ENCODE results near the gene FHDC1.

Gene FHDC1

DNA sequence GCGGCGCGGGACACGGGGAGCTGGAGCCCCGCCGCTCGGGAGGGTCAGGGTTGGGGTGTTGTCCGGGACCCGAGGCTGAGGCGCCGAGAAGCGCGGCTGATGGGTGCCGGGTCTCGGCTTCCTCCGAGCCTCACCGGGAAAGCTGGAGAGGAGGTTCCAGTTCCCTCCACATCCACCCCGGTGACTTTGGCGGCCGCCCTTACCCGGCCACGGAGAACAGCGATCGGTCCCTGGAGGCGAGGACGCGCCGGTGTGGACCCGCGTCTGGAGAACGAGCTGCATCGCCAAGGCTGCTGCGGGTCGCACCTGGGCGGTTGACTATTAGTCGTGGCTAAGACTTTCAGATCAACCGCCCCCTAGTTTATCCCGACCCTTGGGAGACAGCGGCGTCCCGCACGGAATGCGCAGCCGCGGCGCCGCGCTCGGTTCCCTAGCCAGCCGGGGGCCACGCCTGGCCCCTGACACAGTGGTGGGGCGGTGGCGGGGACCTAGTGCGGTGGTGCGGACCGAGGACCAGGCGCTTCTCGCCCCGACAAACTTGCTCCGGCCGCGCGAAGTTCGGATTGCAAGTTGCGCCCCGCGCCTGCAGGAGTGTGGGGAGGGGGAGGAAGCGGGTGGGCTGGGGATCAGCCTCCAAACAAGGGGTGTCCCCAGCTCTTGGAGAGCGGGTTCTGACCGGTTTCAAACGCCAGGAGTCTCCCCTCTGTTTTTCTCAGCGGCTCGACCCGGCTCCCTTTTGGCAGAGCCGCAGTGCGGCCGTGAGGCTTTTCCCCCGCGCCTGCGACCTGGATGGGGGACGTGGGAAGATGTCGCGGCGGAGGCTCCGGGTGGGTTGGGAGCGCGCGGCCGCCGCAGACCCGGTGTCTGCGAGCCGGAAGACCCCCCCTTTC lies 568 bp downstream of the FHDC1 start:
- DNase-seq: no peak

DNA sequence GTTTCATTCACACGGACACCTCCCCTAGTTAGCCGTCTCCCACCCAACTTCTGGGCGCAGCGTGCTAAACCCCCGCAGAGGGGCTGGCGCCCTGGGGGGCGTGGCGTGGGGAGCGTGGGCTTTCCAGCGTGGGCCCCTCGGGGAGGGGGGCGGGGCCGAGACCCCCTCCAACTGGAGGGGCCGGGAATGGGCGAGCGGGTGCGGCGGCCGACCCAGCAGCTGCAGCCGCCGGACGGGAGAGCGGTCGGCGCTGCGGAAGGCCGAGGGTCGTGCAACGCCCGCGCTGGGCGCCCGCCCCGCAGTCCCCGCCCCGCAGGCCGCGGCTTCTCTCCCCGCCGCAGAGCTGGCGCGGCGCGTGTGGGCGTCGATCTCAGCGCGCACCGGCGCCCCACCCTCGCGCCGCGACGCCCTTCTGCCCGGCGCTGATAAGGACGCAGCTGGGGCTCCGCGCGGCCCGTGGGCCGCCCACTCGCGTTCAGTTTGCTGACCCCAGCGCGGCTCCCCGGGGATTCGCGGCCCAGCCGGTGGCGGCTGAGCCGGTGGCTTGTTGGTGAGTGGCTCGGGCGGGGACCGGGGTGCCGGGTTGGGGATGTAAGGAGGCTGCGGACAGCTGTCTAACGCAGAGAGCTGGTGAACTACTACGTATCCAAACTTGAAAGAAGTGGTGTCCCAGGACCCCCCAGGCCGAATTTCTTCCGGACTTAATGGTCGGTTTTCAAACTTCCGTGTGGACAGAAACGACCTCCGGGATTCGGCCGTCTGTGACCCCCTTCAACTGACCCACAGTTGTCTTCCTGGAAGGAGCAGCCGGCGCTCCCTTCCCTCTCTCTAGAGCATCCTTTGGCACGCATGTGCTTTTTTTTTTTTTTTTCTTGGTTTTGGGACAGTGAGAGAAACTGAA lies 1.5 kb downstream of the FHDC1 start:
- no peak for DNase-seq

DNA sequence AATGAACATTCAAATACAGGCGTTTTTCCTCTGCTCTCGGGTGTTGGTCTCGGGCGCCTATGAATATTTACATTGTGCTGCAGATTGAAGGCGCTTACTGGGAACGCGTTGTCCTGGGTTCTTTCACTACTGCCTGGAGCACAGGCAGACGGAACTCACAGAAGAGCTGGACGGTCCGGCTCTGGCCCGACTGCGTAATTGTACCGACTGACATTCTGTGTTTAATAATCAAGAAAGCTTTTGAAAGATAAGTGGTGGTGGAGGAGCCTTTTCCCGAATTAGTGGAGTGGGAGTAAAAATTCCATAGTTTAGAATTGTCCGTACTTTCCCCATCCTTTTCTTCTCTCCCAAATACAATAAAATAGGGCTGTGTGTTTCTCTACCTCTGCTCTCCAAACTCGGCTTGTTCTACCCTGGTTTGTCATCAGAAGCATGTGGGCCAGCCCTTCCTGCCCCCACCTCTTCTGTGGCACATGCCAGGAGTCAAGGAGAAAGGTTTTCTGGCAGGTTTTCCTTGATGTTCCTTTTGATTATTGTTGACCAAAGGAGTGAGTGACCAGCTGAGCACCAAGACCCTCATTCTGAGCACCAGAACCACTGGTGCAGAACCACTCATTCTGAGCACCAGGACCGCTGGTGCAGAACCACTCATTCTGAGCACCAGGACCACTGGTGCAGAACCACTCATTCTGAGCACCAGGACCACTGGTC lies 2.3 kb downstream of the FHDC1 start:
- DNase-seq: no peak

DNA sequence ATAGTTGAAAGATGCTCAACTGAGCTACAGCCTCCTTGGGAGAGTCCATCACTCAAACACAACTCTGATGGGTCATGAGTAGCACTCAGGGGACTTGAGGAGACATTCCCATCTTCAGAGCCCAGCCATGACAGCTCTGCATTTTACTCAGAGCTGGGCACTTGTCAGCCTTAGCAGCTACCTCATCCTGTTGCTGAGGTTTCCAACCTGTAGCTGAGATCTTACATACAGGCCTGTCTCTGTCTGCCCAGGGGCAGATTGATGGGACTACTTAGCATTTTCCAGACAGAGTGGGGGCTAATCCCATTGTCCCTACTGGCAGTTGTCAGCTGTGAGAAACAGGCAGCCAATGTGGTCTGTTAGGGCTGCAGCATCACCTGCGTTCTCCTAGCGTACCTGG lies 3.5 kb downstream of the FHDC1 start:
- DNase-seq: no peak

DNA sequence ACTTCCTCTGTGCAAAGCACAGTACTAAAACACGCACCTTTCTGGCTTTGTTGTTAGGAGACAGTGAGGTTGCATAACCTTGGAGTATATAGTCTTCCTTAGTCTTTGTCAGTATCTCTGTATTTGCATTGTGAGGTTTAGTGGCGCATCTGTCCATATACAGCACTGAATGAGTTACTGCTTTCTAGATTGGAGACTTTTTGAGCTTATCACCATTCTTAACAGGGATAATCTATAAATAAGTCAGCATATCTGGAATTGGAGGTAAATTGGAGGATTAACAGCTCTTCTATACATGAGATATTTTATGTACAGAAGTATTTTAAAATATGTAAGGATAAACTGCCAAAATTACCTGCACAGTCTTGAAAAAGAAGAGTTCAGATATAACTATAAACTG lies 4.3 kb downstream of the FHDC1 start:
- no peak for DNase-seq

DNA sequence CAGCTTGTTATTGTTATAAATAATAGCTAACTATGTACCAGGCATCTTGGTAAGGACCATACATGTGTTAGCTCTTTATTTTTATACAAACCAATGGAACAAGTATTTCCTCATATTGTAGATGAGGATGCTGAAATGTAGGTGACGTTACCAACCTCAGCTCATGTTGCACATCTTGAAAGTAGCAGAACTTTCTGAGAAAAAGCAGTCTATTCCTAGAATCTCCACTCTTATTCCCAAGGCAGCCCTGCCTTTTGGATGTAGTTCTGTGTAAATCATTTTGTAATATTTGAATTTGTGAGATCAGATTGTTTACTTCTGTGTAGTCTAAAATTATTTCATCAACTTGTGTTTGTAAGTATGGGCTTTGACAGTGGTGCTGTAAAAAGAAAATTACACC lies 5.3 kb downstream of the FHDC1 start:
- no peak for DNase-seq

DNA sequence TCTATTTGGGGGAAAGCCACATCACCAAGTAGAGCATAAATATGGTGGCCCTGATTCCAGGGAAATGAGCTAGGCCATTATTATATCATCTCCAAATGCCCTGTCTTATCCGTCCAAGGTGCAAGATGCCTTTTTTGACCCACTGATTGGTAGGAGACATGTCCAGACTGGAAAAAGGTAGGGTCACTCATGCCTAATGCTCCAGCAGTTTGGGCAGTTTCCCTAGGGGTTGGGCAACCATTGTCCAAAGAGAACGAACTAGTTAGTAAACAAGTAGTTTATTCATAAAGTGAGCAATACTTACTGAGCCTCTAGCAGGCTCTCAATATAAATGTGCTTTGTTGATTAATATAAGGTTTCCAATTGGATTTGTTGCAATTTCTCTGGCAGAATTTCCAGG lies 6.2 kb downstream of the FHDC1 start:
- DNase-seq: no peak

DNA sequence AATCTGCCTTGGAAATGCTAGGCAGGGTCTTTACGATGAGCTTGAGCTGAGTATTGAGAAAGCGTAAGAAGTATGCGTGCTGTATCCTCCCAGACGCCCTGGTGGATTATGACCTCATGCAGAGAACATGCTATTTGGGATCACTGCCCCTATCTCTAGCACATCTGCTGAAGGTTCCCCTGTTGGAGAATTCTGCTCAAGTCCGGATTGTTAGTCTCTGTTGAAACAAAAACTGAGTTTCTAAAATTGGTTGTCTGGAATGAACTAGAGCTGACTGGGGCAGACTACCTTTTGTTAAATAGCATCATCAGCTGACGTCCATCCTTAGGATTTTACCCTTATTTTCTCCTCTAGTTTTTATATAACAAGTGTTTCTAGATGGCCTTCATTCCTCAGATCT lies 7.5 kb downstream of the FHDC1 start:
- no peak for DNase-seq

DNA sequence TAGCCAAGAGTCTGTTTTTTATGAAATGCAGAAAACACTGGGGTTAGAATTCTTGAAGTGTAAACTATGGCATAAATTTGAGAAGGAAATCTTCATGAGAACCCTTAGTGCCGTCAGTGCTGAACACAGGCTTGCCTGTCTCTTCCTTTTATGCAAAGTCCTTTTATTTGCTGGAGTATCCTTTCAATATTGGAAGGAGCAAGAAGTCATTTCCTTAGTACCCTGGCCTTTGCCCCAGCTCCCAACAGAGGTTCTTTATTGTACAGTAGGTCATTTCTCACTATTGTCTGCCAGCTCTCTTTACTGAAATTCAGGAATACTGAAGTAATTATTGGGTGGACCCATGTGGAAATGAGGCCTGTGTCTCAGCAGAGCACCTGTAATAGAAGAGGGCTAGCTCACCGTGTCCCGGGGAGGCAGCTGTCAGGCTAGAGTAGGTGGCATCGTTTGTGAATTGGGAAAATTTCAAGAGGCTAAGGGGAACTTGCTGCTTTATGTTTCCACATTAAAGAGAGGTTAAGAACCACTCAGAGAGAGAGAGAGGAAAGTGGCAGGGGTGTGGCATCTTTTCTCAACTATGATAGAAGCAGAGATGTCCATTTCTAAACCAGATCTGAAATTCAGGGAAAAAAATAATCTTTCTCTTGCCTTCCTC lies 8.7 kb downstream of the FHDC1 start:
- DNase-seq: no peak

DNA sequence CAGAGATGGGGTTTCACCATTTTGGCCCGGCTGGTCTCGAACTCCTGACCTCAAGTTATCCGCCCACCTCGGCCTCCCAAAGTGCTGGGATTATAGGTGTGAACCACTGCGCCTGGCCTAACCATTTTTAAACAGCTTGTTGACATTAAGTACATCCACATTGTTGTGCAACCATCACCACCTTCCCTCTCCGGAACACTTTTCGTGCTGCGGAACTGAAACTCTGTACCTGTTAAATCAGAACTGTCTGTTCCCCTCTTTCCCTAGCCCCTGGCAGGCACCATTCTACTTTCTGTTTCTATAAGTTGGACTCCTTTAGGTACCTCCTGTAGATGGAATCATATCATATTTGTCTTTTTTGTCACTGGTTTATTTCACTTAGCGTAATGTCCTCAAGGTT lies 9.5 kb downstream of the FHDC1 start:
- DNase-seq: no peak

DNA sequence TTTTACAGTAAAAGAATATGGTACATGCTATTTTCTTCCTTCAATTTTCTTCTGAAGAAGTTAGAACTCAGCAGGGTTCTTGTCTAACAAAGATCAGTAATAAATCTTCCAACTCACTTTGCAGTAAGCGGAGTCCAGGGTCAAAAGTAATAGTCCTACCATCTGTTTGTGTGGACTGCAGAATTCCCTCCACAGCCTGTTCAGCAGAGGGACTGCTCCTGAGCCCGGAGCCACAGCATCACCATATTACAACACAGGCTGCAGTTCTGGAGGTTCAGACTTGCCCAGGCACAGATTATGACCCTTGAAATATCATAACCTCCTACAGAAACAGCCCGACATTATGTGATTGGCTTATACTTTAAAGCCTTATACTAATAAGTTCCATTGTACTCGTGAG lies 10.3 kb downstream of the FHDC1 start:
- DNase-seq: no peak

DNA sequence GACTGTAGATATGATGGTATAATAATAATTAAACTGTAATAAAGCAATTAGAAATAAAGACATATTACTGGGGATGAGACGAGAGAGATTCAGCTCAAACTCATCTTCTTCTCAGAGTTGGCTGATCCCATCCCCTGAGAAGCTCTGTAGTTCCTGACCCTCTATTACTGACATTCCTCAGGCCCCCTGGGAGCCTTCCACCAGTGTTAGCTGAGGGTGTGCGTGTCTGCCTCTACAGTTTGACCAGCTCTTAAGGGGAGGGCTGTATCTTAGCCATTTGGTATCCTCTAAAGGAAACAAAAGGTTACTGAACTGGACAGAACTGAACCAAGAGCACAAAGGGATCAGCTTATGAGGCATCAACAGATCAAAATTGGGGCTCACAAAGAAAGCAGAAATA lies 11.2 kb downstream of the FHDC1 start:
- DNase-seq: no peak

DNA sequence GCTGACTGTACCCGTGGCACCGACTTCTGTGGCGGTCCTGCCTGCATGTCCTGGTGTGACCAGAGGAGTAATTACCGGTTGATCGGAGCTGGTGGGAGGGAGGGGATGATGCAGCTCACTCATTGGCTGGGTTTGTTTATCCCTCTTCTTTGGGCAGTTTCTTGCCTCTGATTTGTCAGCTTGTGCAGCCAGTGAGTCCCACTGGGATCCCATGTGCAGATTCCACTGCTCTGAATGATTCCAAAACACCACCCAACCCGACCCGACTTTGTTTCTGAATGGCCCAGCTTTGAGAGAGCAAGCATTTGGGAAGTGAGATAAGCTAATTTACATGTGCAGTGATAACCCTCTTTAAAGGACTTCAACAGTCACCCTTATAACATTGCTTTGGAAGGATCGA lies 13.8 kb downstream of the FHDC1 start:
- DNase-seq: no peak

DNA sequence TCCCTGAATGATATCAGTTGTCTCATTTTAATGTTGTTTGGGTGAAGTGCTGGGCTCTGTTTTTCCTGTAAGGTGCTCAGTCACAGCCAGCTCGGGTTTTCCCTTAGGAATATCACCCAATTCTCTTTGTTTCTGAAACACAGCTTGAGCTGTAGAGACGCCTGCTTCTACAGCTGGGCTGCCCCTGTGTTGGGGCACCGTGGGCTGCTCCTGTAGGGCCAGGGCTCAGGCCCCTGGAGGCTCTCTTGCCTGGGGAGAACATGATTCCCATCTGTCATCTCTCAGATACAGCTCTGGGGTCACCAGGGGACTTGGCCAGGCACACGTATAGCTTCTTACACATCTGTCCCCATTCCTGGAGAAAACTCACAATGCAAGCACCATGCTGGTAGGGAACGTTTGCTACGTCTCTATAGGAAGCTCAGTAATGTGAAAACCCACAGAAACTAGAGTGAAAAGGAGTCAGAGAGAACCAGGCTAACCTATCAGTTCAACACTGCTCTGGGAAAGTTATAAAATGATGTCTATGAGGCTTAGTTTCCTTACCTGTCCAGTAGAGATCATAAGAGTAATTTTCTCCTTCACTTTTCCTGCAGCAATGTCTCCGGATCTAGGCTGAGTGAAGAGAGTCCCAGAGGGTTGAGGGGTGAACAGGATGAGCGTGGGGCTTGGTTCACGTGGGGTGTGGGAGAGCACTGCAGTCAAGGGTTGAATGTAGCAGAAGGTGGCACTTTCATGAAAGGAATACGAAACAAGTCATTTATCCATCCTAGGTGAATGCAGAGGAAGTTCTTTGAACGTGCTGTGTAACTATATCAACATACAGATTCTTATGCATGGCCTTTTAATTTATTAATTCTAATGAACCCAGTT lies 14.5 kb downstream of the FHDC1 start:
- DNase-seq: no peak

DNA sequence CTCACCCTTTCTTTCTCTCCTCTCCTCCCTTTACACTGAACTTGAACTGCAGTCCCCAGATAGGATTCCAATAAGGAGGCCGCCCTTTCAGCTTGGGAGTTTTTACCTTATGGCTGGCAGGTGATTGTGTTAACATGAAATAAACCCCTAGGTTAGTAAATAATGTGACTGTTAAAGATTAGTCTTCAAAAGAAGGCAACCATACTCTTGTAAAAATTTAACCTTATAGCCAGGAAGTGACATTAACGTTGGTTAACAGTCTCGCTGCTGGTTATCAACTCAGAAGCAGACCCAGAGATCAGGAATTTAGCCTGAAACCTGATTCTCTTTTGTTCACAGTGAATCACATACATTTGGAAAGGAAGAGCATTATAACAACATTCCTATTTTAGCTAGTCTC lies 15.2 kb downstream of the FHDC1 start:
- DNase-seq: no peak

DNA sequence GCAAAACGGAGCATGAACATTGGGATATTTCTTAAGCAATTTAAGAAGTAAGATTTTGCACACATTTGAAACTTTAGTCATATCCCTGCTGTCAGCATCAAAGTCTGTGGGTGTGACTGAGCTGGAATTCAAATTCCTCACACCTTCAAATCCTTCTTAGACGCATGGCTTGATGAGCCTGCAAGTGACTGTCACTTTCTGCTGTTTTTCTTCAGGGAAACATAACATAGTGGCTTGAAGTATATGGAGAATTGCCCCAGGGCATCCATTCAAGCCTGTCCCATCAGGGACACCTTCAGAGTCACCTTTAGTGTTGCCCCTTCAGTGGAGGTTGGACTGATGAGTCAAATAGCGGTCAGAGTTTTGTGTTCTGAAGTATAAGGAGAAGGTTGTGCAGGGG lies 17.4 kb downstream of the FHDC1 start:
- no peak for DNase-seq

DNA sequence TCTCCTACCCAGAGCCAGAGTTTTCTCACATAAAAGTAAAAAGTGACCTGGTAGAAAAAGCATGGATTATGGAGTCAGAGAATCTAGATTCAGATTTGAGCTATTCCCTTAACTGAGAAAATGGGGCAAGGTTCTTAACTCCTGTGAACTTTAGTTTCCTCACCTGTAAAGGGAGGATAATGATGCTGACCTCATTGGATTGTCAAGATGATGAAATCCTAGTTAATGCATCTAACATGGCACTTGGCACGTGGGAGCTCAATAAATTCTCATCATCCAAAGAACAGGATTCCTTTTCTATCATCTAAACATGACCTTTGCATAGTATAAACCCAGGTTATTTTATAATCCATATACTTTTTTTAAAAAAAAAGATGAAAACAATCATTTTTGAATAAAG lies 18.6 kb downstream of the FHDC1 start:
- no peak for DNase-seq

DNA sequence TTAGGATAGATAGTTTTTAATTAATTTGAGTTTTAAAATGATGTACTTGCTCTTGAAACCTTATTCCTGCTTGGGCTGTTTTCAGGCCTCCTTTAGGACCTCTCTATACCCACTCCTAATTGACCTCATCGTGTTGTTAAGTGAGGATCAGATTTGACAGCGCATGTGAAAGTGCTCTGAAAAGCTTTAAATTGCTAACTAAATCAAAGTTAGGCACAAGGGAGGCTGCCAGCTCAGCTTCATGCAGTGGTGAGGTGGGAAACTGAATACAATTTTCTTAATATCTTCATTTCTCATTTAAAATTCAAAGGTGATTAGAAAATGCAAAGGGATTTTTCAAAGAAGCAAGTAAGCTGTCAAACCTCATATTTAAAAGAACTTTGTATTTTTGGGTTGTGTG lies 20.0 kb downstream of the FHDC1 start:
- no peak for DNase-seq

DNA sequence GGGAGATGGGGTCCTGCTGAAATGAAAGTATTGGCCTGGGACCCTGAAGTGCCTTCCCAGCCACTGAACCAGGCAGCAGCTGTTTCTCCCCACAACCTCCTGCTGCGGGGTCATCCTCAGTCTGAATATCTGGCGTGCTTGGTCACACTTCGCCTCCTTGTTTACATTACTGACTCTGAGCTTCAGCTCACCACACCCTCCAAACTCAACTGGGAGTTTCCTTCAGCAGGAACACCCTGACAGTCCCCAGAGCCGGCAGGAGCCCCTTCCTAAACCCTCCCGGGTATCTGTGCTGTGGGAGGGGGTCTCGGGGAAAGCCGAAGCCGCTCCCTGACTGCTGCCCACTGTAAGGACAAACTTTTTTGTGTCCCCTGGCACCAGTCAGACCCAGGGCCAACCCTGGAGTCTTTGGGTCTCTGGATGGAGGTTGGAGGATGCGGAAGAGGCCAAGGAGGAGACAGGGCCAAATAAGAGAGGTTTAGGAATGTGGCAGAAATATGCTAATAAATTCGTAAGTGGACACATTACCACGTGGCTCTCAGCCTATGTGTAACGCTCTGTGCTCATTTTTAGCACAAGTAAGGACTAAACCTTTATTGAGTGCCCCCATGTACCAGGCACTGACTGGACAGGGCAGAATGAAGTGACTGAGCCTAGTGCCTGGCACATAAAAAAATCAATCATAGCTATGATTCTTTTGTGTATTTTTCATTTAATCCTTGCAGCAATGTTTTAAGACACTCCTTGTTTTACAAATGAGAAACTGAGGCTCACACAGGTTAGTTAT lies 20.7 kb downstream of the FHDC1 start:
- no peak for DNase-seq

DNA sequence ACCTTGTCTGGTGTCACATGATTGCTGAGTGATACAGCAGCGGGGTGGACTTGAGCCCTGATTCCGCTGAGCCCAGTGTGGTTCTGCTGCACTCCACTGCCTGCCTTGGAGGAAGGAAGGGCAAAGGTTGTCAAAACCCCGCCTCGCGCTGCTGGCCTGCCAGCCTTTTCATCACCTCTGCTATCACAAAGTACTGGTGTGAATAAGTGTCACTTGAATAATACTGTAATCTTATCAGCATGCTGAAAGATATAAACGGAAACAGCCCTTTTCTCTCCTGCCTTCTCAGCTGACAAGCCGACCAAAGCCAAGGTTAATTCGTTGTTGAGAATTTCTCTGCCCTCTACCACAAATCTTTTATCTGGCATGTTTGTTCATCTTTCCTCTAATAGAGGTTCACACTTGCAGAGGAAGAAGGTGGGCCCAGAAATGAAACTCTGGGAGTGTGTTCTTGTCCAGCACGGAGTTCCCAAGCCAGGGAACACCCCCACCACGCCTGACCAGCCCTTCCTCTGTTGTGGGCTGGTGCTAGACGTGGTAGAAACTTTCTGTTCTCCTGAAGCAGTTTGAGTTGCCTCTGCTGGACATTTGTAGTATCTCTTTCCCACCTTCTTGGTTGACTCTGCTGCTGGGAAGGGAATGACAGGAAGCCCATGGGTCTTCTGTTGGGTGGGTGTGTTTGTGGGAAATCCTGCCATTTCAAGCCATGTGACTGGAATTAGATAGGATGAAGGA lies 21.5 kb downstream of the FHDC1 start:
- no peak for DNase-seq
